HEK293 (cell line): ENCODE results near the gene AADAC.

Experiments used
- CTCF ChIA-PET: fragments of 350-600 bp; formaldehyde crosslinking; extraction: SDS; loops from one replicate; lab custom pipeline; 2021; ENCODE audit warnings: antibody characterized with exemption; lab: Yijun Ruan, JAX
- POLR2A ChIA-PET: fragments of 300-600 bp; formaldehyde crosslinking; extraction: SDS; loops from one replicate; lab custom pipeline; 2020; ENCODE audit warnings: antibody characterized with exemption, inconsistent platforms; lab: Yijun Ruan, JAX
- H3K27ac ChIP-seq: fragments of 200-500 bp; sonication (Bioruptor generic); 2 replicates; pipeline ENCODE4 v1.5.1; 2014; ENCODE audit warnings: low read depth, low read length, control low read depth, inconsistent platforms; ENCODE audit errors: extremely low read depth
- H3K36me3 ChIP-seq, 2 experiments: fragments of 200-500 bp in 1 of 2; sonication (Bioruptor generic) in 1 of 2; 1 replicate in 1 of 2; 2 replicates in 1 of 2; pipeline ENCODE4 v1.5.1; 2014 to 2017; ENCODE audit warnings: inconsistent platforms in 2 of 2, low read length in 2 of 2; ENCODE audit not compliant: control insufficient read depth in 2 of 2, insufficient read depth in 1 of 2
- H3K4me1 ChIP-seq: fragments of 200-500 bp; sonication (Bioruptor generic); 2 replicates; pipeline ENCODE4 v1.5.1; 2014; ENCODE audit warnings: mild to moderate bottlenecking, low read length, inconsistent platforms; ENCODE audit not compliant: control insufficient read depth, insufficient read depth
- H3K4me3 ChIP-seq: 2 replicates; pipeline ENCODE4 v1.5.1; 2011; ENCODE audit warnings: low read depth, mild to moderate bottlenecking, control low read depth, low read length, moderate library complexity
- H3K9me3 ChIP-seq: fragments of 200-500 bp; sonication (Bioruptor generic); 2 replicates; pipeline ENCODE4 v1.5.1; 2014; ENCODE audit warnings: low read depth, low read length, inconsistent platforms; ENCODE audit not compliant: control insufficient read depth, insufficient read depth
- KLF7 ChIP-seq: fragments of 450-650 bp; formaldehyde crosslinking; IDR thresholded peaks from 2 replicates; pipeline ENCODE4 v1.5.1; 2016; ENCODE audit warnings: missing biosample characterization, missing genetic modification characterization, borderline replicate concordance
- KLF8 ChIP-seq: fragments of 450-650 bp; formaldehyde crosslinking; IDR thresholded peaks from 2 replicates; pipeline ENCODE4 v1.5.1; 2016; ENCODE audit warnings: missing biosample characterization, missing genetic modification characterization
- OVOL3 ChIP-seq: fragments of 450-650 bp; formaldehyde crosslinking; IDR thresholded peaks from 2 replicates; pipeline ENCODE4 v1.5.1; 2016; ENCODE audit warnings: missing biosample characterization, missing genetic modification characterization
- PRDM4 ChIP-seq: fragments of 450-650 bp; formaldehyde crosslinking; IDR thresholded peaks from 2 replicates; pipeline ENCODE4 v1.5.1; 2017; ENCODE audit warnings: missing biosample characterization, missing genetic modification characterization
- YY2 ChIP-seq: fragments of 450-650 bp; formaldehyde crosslinking; IDR thresholded peaks from 2 replicates; pipeline ENCODE4 v1.5.1; 2016; ENCODE audit warnings: missing biosample characterization, missing genetic modification characterization
- ZBTB7A ChIP-seq: fragments of 450-650 bp; formaldehyde crosslinking; IDR thresholded peaks from 2 replicates; pipeline ENCODE4 v1.5.1; 2016; ENCODE audit warnings: low read depth, missing biosample characterization, missing genetic modification characterization
- ZBTB8A ChIP-seq: fragments of 450-650 bp; formaldehyde crosslinking; IDR thresholded peaks from 2 replicates; pipeline ENCODE4 v1.5.1; 2016; ENCODE audit warnings: missing biosample characterization, missing genetic modification characterization
- ZFP69B ChIP-seq: fragments of 450-650 bp; formaldehyde crosslinking; IDR thresholded peaks from 2 replicates; pipeline ENCODE4 v1.5.1; 2016; ENCODE audit warnings: missing biosample characterization, missing genetic modification characterization
- ZNF10 ChIP-seq: fragments of 450-650 bp; formaldehyde crosslinking; IDR thresholded peaks from 2 replicates; pipeline ENCODE4 v1.5.1; 2017; ENCODE audit warnings: missing biosample characterization, missing genetic modification characterization
- ZNF146 ChIP-seq: fragments of 450-650 bp; formaldehyde crosslinking; IDR thresholded peaks from 2 replicates; pipeline ENCODE4 v1.5.1; 2016; ENCODE audit warnings: missing biosample characterization, missing genetic modification characterization
- ZNF239 ChIP-seq: fragments of 450-650 bp; formaldehyde crosslinking; IDR thresholded peaks from 2 replicates; pipeline ENCODE4 v1.5.1; 2016; ENCODE audit warnings: missing biosample characterization, missing genetic modification characterization
- ZNF302 ChIP-seq: fragments of 450-650 bp; formaldehyde crosslinking; IDR thresholded peaks from 2 replicates; pipeline ENCODE4 v1.5.1; 2016; ENCODE audit warnings: missing biosample characterization, missing genetic modification characterization, low read depth
- ZNF324 ChIP-seq: fragments of 450-650 bp; formaldehyde crosslinking; IDR thresholded peaks from 2 replicates; pipeline ENCODE4 v1.5.1; 2016; ENCODE audit warnings: missing biosample characterization, missing genetic modification characterization
- ZNF48 ChIP-seq: fragments of 450-650 bp; formaldehyde crosslinking; IDR thresholded peaks from 2 replicates; pipeline ENCODE4 v1.5.1; 2016; ENCODE audit warnings: missing biosample characterization, missing genetic modification characterization
- ZNF560 ChIP-seq: fragments of 450-650 bp; formaldehyde crosslinking; IDR thresholded peaks from 2 replicates; pipeline ENCODE4 v1.5.1; 2017; ENCODE audit warnings: missing biosample characterization, missing genetic modification characterization, borderline replicate concordance
- ZNF610 ChIP-seq: fragments of 450-650 bp; formaldehyde crosslinking; IDR thresholded peaks from 2 replicates; pipeline ENCODE4 v1.5.1; 2016; ENCODE audit warnings: missing biosample characterization, missing genetic modification characterization, borderline replicate concordance
- ZNF707 ChIP-seq: fragments of 450-650 bp; formaldehyde crosslinking; IDR thresholded peaks from 2 replicates; pipeline ENCODE4 v1.5.1; 2016; ENCODE audit warnings: missing biosample characterization, missing genetic modification characterization
- ZNF747 ChIP-seq: fragments of 450-650 bp; formaldehyde crosslinking; IDR thresholded peaks from 2 replicates; pipeline ENCODE4 v1.5.1; 2016; ENCODE audit warnings: missing biosample characterization, missing genetic modification characterization
- ZNF791 ChIP-seq: fragments of 450-650 bp; formaldehyde crosslinking; IDR thresholded peaks from 2 replicates; pipeline ENCODE4 v1.5.1; 2016; ENCODE audit warnings: missing biosample characterization, missing genetic modification characterization
- TF ChIP-seq, protein P1 (sequence below): fragments of 450-650 bp; IDR thresholded peaks from 2 replicates; pipeline ENCODE4 v1.5.1; 2018; ENCODE audit warnings: missing biosample characterization, missing genetic modification characterization
- TF ChIP-seq, protein P2 (sequence below): fragments of 450-650 bp; formaldehyde crosslinking; IDR thresholded peaks from 2 replicates; pipeline ENCODE4 v1.5.0; 2017; ENCODE audit warnings: missing biosample characterization, missing genetic modification characterization, borderline replicate concordance

Gene AADAC

DNA sequence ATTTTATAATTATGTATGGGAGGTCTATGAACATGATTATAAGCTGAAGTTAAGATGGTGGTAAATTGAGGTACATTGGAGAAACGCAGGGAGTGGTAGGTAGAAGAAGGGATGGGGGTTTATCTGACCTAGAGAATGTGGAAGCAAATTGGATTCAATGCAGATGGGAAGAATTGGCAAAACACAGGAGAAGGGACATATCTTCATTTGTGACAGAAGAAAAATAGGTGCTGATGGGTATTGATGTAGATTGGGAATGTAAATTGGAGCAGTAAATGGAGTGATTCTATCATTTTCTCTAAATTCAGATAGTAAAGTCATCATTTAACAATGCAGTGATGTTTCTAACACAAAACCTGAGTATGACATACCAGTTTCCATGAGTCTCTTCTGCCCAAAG, 39.7 kb upstream of the AADAC start:
- Histone ChIP-seq H3K4me3 (no peak overlapping the region), H3K27ac (no peak overlapping the region), H3K9me3 (no peaks in the 10 kb centered on the region), H3K36me3 (no peaks in the 10 kb centered on the region), H3K4me1 (no peaks in the 10 kb centered on the region)
- TF ChIP-seq ZNF324 (tag by site-specific recombination): no peak
- no peak for TF ChIP-seq KLF7 (tag by site-specific recombination)
- ChIA-PET CTCF (no interaction called here), POLR2A (no interaction called here)

DNA sequence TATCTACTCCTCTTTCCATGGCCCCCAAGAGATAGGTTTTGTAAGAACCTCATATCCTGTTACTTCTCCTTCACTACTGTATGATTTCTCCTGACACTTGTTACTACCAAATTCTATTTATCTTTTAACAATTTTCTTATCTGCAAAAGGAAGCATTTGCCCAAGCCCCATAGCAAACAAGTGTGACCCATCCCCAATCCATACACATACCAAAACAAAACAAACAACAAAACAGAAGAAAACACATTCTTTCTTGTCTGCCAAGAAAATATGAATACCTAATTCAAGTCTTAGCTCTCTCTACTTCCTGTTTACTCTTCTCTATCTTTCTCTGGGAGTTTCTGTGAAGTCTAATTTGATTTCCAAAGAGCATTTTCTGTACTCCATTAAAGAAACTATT, 39.0 kb upstream of the AADAC start:
- no peaks in the 10 kb centered on the region for H3K4me1 ChIP-seq
- H3K36me3 ChIP-seq: no peaks in the 10 kb centered on the region
- H3K9me3 ChIP-seq: no peaks in the 10 kb centered on the region
- H3K4me3 ChIP-seq: no peak overlapping the region
- H3K27ac ChIP-seq: no peak overlapping the region
- ChIA-PET POLR2A (no interaction called here), CTCF (no interaction called here)
- no peak for TF ChIP-seq ZNF791 (tag by site-specific recombination)
- no peak for TF ChIP-seq ZNF302 (tag by site-specific recombination)
- TF ChIP-seq, all 188 proteins: peak for 0

GRCh38 chr3:151775314-151776258, 38.3 kb upstream of the AADAC start:
- no peaks in the 10 kb centered on the region for H3K36me3 ChIP-seq
- POLR2A ChIA-PET: no interaction called here
- no peaks in the 10 kb centered on the region for H3K4me1 ChIP-seq
- TF ChIP-seq ZBTB8A (tag by site-specific recombination): no peak
- CTCF ChIA-PET: interaction anchor here (0.6 kb wide), 1 partner anchor 66 kb away, joined by 3 read pairs; no protein-coding TSS in a partner anchor
- H3K27ac ChIP-seq: no peak overlapping the region
- H3K9me3 ChIP-seq: no peaks in the 10 kb centered on the region
- no peak overlapping the region for H3K4me3 ChIP-seq

DNA sequence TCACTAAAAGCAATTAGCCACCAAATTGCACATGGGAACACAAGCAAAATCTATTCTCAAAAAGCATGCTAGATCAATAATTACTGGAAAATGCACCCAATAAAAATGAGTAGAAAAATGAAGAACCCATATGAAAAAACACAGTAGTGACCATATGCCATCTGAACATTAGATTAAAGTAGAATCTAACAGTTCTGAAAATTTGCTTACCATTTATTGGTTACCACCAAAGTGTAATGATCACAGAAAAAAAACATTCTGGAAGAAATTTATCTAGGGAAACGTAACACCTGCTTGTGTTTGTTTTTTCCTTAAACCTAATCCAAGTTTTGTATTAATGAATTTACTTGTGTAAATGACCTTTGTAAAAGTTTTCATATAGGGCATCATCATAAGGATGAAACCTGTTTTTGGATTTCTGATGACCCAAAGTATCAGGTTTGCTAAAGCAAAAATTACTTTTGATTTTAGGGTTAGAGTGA, 37.6 kb upstream of the AADAC start:
- no peak overlapping the region for H3K27ac ChIP-seq
- H3K9me3 ChIP-seq: no peaks in the 10 kb centered on the region
- CTCF ChIA-PET: no interaction called here
- H3K36me3 ChIP-seq: no peaks in the 10 kb centered on the region
- no peak overlapping the region for H3K4me3 ChIP-seq
- no peaks in the 10 kb centered on the region for H3K4me1 ChIP-seq
- POLR2A ChIA-PET: no interaction called here
- TF ChIP-seq, protein P1, sequence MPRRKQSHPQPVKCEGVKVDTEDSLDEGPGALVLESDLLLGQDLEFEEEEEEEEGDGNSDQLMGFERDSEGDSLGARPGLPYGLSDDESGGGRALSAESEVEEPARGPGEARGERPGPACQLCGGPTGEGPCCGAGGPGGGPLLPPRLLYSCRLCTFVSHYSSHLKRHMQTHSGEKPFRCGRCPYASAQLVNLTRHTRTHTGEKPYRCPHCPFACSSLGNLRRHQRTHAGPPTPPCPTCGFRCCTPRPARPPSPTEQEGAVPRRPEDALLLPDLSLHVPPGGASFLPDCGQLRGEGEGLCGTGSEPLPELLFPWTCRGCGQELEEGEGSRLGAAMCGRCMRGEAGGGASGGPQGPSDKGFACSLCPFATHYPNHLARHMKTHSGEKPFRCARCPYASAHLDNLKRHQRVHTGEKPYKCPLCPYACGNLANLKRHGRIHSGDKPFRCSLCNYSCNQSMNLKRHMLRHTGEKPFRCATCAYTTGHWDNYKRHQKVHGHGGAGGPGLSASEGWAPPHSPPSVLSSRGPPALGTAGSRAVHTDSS (tag by site-specific recombination): no peak
- TF ChIP-seq PRDM4 (tag by site-specific recombination): no peak
- TF ChIP-seq ZNF560 (tag by site-specific recombination): no peak
- TF ChIP-seq ZBTB7A (tag by site-specific recombination): no peak
- TF ChIP-seq ZNF146 (tag by site-specific recombination): no peak
- TF ChIP-seq, protein P2, sequence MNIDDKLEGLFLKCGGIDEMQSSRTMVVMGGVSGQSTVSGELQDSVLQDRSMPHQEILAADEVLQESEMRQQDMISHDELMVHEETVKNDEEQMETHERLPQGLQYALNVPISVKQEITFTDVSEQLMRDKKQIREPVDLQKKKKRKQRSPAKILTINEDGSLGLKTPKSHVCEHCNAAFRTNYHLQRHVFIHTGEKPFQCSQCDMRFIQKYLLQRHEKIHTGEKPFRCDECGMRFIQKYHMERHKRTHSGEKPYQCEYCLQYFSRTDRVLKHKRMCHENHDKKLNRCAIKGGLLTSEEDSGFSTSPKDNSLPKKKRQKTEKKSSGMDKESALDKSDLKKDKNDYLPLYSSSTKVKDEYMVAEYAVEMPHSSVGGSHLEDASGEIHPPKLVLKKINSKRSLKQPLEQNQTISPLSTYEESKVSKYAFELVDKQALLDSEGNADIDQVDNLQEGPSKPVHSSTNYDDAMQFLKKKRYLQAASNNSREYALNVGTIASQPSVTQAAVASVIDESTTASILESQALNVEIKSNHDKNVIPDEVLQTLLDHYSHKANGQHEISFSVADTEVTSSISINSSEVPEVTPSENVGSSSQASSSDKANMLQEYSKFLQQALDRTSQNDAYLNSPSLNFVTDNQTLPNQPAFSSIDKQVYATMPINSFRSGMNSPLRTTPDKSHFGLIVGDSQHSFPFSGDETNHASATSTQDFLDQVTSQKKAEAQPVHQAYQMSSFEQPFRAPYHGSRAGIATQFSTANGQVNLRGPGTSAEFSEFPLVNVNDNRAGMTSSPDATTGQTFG (tag by site-specific recombination): no peak
- TF ChIP-seq ZNF707 (tag by site-specific recombination): no peak
- TF ChIP-seq ZNF747 (tag by site-specific recombination): no peak
- TF ChIP-seq ZNF610 (tag by site-specific recombination): no peak
- no peak for TF ChIP-seq YY2 (tag by site-specific recombination)
- no peak for TF ChIP-seq KLF8 (tag by site-specific recombination)
- TF ChIP-seq ZFP69B: no peak
- no peak for TF ChIP-seq ZNF48 (tag by site-specific recombination)
- no peak for TF ChIP-seq ZNF302 (tag by site-specific recombination)
- no peak for TF ChIP-seq ZNF10
- TF ChIP-seq ZNF239 (tag by site-specific recombination): no peak
- TF ChIP-seq OVOL3 (tag by site-specific recombination): no peak
